Mesodermal cell (in vitro differentiated cells): Measurements from ENCODE around the gene SPINK5.

Source experiments
- H3K27ac ChIP-seq: 2 replicates; pipeline ENCODE4 v1.7.0; 2013; ENCODE audit warnings: mild to moderate bottlenecking, low read depth, low read length, moderate library complexity; ENCODE audit not compliant: severe bottlenecking
- H3K36me3 ChIP-seq: 2 replicates; pipeline ENCODE4 v1.7.1; 2013; ENCODE audit warnings: mild to moderate bottlenecking, low read length, moderate library complexity; ENCODE audit not compliant: control insufficient read depth, insufficient read depth
- H3K4me1 ChIP-seq: one replicate; pipeline ENCODE4 v1.7.1; 2013; ENCODE audit warnings: mild to moderate bottlenecking, low read length; ENCODE audit not compliant: insufficient read depth, control insufficient read depth, poor library complexity, severe bottlenecking
- H3K4me3 ChIP-seq: 2 replicates; pipeline ENCODE4 v1.7.0; 2013; ENCODE audit warnings: low read length, control low read depth, mild to moderate bottlenecking; ENCODE audit not compliant: insufficient read depth, poor library complexity, severe bottlenecking; ENCODE audit errors: extremely low read depth
- H3K9me3 ChIP-seq: 2 replicates; pipeline ENCODE4 v1.7.1; 2013; ENCODE audit warnings: mild to moderate bottlenecking, low read length, moderate library complexity; ENCODE audit not compliant: control insufficient read depth
- WGBS, 2 experiments: methylation state at CpG; one replicate each; pipeline ENCODE4 v1.1.5; 2013; ENCODE audit warnings: missing lambda C conversion rate in 2 of 2; ENCODE audit not compliant: insufficient coverage in 2 of 2; 5-methylcytosine and 5-hydroxymethylcytosine counted together

The SPINK5 gene

DNA sequence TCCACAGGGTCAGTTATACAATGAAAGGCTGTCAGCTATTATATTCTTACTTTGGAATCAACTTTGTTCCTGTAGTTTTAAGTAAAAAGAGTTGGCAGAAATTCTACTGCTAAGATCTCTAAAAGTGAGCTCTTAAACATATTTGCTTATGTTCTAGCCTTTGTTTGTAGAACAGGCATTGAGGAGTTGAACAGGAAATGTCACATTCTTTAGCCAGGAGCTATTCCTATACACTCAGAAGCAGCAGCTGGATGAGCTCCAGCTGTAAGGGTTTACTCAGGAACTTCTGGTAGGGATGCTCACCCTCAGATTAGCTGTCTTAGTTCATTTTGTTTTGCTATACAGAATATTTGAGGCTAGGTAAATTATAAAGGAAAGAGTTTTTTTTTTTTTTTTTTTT lies 82.1 kb downstream of the SPINK5 start:
- H3K36me3 ChIP-seq, result no peaks in the 10 kb centered on the region
- peaks cover 11% of the 10 kb centered on the region for H3K4me1 ChIP-seq
- no peak overlapping the region for H3K4me3 ChIP-seq
- no peak overlapping the region for H3K27ac ChIP-seq
- no peaks in the 10 kb centered on the region for H3K9me3 ChIP-seq

DNA sequence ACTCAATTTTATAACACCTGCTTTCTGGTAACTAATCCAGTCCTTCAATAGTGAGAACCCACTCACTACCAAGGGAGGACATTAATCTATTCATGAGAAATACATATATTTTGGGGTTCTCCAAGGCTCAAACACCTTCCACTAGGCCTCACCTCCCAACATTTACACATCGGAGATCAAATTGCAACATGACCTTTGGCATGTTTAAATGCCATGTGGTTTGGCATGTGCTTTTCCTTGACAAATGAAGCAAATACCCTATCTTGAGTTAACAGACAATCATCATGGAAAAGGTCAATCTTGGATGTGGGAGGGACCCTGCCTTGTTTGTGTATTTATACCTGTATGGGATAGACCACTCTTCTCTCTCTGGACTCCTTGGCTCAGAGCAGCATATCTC lies 82.7 kb downstream of the SPINK5 start:
- H3K4me1 ChIP-seq, result peaks cover 11% of the 10 kb centered on the region
- no peaks in the 10 kb centered on the region for H3K9me3 ChIP-seq
- no peak overlapping the region for H3K27ac ChIP-seq
- no peaks in the 10 kb centered on the region for H3K36me3 ChIP-seq
- 100% methylated on average over 1 of the region's 1 CpG; no CpG with 5 or more reads in 1 of the 2 experiments for WGBS, 2 experiments
- H3K4me3 ChIP-seq, result no peak overlapping the region

DNA sequence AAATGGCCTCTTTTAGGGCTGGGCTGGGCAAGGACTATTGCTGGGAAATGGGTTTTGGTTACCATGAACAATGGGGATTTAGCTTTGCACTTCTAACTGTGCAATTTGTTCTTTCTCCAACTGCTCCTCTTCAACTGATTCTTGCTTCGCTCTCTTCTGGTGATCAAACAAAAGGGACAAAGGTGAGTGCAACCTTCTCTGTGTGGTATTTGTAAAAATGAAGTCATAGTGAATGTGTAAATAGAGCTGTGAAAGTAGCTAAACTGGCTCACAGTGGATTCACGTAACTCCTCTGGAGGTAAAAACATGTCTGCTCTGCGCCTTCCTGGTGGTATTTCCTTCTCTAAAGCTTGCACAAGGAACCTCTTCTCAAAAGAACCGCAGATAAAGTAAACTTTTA lies 83.6 kb downstream of the SPINK5 start:
- WGBS, 2 experiments, result 86% methylated on average over 3 of the region's 4 CpGs; no CpG with 5 or more reads in 1 of the 2 experiments
- peaks cover 11% of the 10 kb centered on the region for H3K4me1 ChIP-seq

DNA sequence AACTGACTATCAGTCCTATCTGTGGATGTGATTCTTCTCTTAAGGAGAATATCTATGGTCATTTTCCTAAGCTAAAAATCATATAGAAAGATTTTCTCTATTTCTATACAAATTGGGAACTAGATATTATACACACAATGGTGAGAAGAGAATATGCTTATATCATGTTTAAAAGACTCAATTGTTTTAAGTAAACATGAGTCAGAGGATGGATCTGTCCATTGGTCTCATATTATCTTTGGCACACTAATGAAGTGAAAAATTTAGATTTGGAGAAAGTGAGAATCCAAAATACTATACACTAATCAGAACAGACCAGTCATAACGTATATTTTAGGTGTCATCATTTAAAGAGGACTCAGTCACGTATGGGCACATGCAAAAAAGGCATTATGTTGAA lies 88.1 kb downstream of the SPINK5 start:
- no peak overlapping the region for H3K27ac ChIP-seq
- no peak overlapping the region for H3K4me3 ChIP-seq
- H3K4me1 ChIP-seq, result peaks cover 4% of the 10 kb centered on the region
- no peaks in the 10 kb centered on the region for H3K36me3 ChIP-seq
- 80 to 85% methylated on average over 1 to 2 of the region's 2 CpGs for WGBS, 2 experiments
- H3K9me3 ChIP-seq, result no peaks in the 10 kb centered on the region

More for the DNA sequence above, 83.6 kb downstream of the SPINK5 start:
- Histone ChIP-seq H3K9me3 (no peaks in the 10 kb centered on the region), H3K27ac (no peak overlapping the region), H3K36me3 (no peaks in the 10 kb centered on the region), H3K4me3 (no peak overlapping the region)

DNA sequence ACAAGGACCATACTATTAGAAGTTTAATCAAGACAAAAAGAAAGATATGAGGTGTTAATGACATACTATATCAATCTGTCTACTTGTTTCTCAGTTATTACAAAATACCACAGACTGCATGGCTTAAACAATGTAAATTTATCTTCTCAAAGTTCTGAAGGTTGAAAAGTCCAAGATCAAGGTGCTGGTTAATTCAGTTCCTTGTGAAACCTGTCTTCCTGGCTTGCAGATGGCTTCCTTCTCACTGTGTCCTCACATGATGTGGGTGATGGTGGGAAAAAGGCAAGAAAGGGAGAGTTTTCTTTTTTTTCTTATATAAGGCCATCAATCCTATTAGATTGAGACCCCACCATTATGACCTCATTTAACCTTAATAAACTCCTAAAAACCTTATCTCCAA lies 89.0 kb downstream of the SPINK5 start:
- Histone ChIP-seq H3K9me3 (no peaks in the 10 kb centered on the region), H3K4me1 (peaks cover 4% of the 10 kb centered on the region), H3K4me3 (no peak overlapping the region), H3K36me3 (no peaks in the 10 kb centered on the region), H3K27ac (no peak overlapping the region)

DNA sequence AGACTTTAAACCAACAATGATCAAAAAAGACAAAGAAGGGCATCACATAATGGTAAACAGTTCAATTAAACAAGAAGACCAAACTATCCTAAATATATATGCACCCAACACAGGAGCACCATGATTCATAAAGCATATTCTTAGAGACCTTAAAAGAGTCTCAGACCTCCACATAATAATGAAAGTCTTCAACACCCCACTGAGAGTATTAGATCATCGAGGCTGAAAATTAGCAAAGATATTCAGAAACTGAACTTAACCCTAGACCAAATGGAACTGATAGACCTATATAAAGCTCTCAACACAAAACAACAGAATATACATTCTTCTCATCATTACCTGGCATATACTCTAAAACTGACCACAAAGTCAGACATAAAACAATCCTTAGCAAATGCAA lies 92.8 kb downstream of the SPINK5 start:
- Histone ChIP-seq H3K27ac (no peak overlapping the region), H3K36me3 (no peaks in the 10 kb centered on the region), H3K4me3 (no peak overlapping the region), H3K4me1 (no peaks in the 10 kb centered on the region), H3K9me3 (no peaks in the 10 kb centered on the region)
- 88 to 100% methylated on average over 1 of the region's 1 CpG for WGBS, 2 experiments

DNA sequence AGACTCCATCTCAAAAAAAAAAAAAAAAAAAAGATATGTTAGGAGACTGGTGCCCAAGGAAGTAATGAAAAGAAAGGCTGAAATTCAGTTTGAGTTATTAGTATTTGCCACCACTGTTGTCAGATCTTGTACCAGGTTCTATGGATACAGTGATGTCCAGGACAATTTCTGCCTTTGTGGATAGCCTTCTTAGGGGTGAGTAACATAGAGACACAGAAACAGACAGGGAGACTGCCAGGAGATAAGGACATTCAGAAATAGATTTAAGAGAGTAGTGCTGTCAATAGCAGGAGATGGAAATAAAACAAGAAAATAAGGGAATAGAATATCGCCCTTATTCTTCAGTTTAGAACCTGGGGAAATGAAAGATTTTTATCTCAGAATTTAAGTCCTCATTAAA lies 98.3 kb downstream of the SPINK5 start:
- Histone ChIP-seq H3K27ac (no peak overlapping the region), H3K9me3 (no peaks in the 10 kb centered on the region)
- no CpG with 5 or more reads among the region's 1 CpG for WGBS, 2 experiments

DNA sequence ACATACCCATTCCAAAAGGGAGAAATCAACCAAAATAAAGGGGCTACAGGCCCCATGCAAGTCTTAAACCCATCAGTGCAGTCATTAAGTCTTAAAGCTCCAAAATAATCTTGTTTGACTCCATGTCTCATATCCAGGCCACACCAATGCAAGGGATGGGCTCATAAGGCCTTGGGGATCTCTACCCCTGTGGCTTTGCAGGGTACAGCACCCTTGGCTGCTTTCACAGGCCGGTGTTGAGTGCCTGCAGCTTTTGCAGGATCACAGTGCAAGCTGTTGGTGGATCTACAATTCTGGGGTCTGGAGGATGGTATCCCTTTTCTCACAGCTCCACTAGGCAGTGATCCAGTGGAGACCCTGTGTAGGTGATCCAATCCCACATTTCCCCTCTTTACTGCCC lies 99.6 kb downstream of the SPINK5 start:
- Histone ChIP-seq H3K4me1 (no peaks in the 10 kb centered on the region), H3K27ac (no peak overlapping the region), H3K36me3 (no peaks in the 10 kb centered on the region), H3K4me3 (no peak overlapping the region), H3K9me3 (no peaks in the 10 kb centered on the region)
- WGBS, 2 experiments, result no CpG with 5 or more reads among the region's 1 CpG

More for the DNA sequence above, 98.3 kb downstream of the SPINK5 start:
- Histone ChIP-seq H3K36me3 (no peaks in the 10 kb centered on the region), H3K4me1 (no peaks in the 10 kb centered on the region), H3K4me3 (no peak overlapping the region)

DNA sequence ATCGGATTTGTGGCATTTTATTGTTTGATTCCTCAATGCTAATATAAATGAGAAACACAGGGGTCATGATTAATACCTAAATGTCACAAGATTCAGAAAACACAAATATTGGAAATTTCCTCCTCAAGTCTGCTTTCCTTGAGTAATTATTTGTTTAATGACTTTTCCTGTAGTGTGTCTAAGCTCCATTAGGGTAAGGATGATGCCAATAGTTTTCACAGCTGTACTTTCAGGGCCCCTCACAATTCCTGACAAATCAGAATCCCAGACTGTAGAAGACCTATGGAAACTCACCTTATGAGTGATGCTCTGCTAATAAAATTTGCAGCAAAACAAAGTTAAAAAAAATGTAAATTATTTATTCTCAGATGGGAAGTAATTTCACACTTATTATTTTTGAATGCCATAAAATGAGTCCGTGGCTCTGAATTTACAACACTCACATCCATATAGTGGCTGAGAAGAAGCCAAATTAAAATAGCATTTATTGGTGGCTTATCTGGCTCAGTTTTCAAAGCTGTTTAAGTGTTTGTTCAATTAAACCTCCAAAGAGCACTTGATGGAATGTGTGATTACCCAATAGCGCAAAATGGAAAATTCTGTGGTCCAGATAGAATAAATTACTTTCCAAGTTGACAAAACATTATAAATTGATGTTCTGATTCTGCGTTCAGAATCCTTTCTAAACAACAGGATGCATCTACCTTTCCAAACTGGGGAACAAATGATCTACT lies 102.9 kb downstream of the SPINK5 start:
- Histone ChIP-seq H3K9me3 (no peaks in the 10 kb centered on the region), H3K4me1 (no peaks in the 10 kb centered on the region), H3K36me3 (no peaks in the 10 kb centered on the region), H3K4me3 (no peak overlapping the region), H3K27ac (no peak overlapping the region)
- WGBS, 2 experiments, result 100% methylated on average over 1 of the region's 4 CpGs; no CpG with 5 or more reads in 1 of the 2 experiments

DNA sequence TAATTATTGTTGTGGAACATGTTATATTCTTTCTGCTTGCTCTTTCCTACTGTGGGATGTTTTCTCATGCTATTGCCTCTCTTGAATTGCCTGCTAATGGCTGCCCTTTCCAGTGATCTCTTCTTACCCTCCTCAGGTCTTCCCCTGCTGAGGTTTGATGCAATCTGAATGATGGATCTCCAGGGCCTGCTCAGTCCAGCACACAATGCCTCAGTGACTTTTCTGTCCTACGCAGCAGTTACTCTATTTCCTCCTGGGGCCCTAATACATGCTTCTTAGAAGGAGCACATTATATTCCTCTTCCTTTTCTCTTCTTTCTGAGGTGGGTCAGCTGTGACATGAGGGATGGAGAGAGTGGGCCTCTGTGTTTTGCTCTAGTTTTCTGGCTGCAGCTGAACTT lies 104.5 kb downstream of the SPINK5 start, which contains the start of gene SPINK14:
SPINK14 (plus strand) TSS at position 301 of the 400 bp plus-strand sequence. CDS start 1,187 bp downstream, outside the sequence.
- H3K36me3 ChIP-seq, result no peaks in the 10 kb centered on the region
- H3K4me3 ChIP-seq, result no peak within 1 kb of the TSS
- H3K4me1 ChIP-seq, result no peaks in the 10 kb centered on the region
- WGBS, 2 experiments, result 90% methylated on average over 1 of the region's 1 CpG; no CpG with 5 or more reads in 1 of the 2 experiments
- no peak within 1 kb of the TSS for H3K27ac ChIP-seq
- H3K9me3 ChIP-seq, result no peaks in the 10 kb centered on the region

DNA sequence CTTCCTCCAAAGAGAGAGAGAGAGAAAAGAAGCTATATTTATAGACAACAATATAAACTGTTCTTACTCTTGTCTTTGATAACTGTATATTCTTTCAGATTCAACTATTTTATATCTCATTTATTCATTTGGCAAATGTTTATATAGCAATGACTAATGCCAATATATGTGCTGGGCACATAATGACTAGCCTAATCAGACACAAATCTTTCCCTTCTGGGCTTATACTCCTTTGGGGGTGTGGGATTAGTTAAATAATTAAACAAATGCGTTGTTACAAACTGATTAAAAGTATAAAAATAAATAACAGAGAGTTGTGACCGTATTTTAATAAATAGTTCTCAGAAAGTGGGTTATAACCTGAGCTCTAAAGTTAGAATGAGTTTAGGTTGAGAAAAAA lies 108.6 kb downstream of the SPINK5 start:
- Histone ChIP-seq H3K4me1 (no peaks in the 10 kb centered on the region), H3K27ac (no peak overlapping the region), H3K36me3 (no peaks in the 10 kb centered on the region), H3K4me3 (no peak overlapping the region), H3K9me3 (no peaks in the 10 kb centered on the region)
- 100% methylated on average over 1 of the region's 2 CpGs; no CpG with 5 or more reads in 1 of the 2 experiments for WGBS, 2 experiments
